ENCODE measurements around the gene JAML. TPM values are rescaled to one million over a fixed set of nuclear protein-coding genes. Genes with fewer than 3 reads are reported as not detected.
A peak's percentile ranks its signal among the peaks of the same experiment; 100 is the strongest.

Gene JAML
- total RNA-seq, 1 donor from 2014 or later = 0.09 TPM

DNA sequence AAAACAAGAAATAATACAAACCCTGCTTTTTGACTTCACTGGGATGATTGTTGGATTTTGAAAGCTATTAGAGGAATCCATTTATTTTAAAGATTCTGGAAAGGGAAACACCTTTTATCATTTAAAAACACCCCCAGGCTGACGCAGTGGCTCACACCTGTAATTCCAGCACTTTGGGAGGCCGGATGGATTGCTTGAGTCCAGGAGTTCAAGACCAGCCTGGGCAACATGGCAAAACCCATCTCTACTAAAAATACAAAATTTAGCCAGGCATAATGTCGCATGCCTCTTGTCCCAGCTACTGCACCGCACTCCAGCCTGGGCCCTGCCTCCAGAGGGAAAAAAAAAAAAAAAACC, 48.1 kb downstream of the JAML start:
- Histone ChIP-seq H3K9ac (no peak overlapping the region), H4K20me1 (ENCODE audit: low read depth) (no peaks in the 10 kb centered on the region), H3K27me3 (peaks cover 46% of the 10 kb centered on the region), H3K4me3 (peak overlapping the region; percentile 81), H3K4me2 (peak overlapping the region; percentile 92), H3K27ac (no peak overlapping the region), H3K79me2 (ENCODE audit: low read depth) (no peaks in the 10 kb centered on the region), H3F3A (ENCODE audit: low read depth) (peaks cover 20% of the 10 kb centered on the region), H3K4me1 (peaks cover 27% of the 10 kb centered on the region), H3K36me3 (no peaks in the 10 kb centered on the region), H2AFZ (replicated peaks) (peak overlapping the region; percentile 100), H3K9me3 (ENCODE audit: low read depth) (no peaks in the 10 kb centered on the region)
- no peak for DNase-seq (ENCODE audit: low spot score)
- Mint-ChIP-seq H3K27me3 (ENCODE audit: insufficient read depth, low read depth) (peaks cover 21% of the 10 kb centered on the region), H3K9me3 (no peaks in the 10 kb centered on the region), H3K27ac (no peak overlapping the region), H3K36me3 (no peaks in the 10 kb centered on the region), H3K4me1 (peaks cover 41% of the 10 kb centered on the region), H3K4me3 (peak overlapping the region; percentile 83)
- TF ChIP-seq, protein P1, sequence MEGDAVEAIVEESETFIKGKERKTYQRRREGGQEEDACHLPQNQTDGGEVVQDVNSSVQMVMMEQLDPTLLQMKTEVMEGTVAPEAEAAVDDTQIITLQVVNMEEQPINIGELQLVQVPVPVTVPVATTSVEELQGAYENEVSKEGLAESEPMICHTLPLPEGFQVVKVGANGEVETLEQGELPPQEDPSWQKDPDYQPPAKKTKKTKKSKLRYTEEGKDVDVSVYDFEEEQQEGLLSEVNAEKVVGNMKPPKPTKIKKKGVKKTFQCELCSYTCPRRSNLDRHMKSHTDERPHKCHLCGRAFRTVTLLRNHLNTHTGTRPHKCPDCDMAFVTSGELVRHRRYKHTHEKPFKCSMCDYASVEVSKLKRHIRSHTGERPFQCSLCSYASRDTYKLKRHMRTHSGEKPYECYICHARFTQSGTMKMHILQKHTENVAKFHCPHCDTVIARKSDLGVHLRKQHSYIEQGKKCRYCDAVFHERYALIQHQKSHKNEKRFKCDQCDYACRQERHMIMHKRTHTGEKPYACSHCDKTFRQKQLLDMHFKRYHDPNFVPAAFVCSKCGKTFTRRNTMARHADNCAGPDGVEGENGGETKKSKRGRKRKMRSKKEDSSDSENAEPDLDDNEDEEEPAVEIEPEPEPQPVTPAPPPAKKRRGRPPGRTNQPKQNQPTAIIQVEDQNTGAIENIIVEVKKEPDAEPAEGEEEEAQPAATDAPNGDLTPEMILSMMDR (IDR thresholded peaks at IDR 0.05) = no peak
- TF ChIP-seq EZH2phosphoT487 (IDR thresholded peaks at IDR 0.05) = no peak
- no peak for TF ChIP-seq EZH2 (IDR thresholded peaks at IDR 0.05)

DNA sequence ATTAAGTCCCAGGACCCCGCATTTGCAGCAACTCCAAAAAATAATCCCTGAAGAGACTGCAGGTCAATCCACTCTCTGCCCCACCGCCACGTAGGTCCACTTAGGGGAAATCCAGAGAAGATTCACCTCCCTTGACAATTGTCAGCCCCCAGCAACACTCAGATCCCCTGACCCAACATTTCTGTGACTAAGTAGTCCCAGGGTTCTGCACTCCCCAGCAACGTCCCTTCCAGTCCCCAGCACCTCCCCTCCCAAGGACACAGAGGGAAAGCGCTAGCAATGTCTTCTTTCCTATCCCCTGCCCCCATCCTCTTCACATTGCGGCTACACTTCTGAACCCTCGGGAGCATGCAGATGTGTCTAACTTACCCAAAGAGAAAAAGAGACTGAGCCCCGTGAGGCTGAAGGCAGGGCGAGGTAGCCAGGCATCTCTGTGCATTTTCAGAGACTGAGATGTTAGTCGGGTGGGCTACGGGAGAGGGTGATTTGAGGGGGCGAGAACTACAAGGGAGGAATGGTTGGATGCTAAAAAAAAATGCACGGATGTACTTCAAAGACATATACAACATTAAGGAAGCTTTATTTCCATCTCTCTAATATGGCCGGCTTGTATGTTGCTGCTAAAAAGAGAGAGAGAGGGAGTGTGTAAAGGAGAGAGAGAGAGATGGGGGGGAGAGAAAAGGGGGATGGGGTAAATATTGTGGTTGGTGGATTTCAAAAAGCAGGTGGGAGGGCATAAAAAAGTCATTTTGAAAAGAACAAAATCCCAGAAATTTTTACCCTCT, 48.6 kb downstream of the JAML start, which contains the start of gene SCN2B:
Gene SCN2B (minus strand): TSS at position 647 of the 785 bp plus-strand sequence. CDS start 208 bp downstream, at position 439.
- peak within 1 kb of the TSS; percentile 81 for H3K4me3 ChIP-seq
- H3K79me2 ChIP-seq (ENCODE audit: low read depth) = no peaks in the 10 kb centered on the region
- TF ChIP-seq, protein P1 (IDR thresholded peaks at IDR 0.05) = peak; percentile 2
- TF ChIP-seq EZH2 (IDR thresholded peaks at IDR 0.05) = no peak
- TF ChIP-seq EZH2phosphoT487 (IDR thresholded peaks at IDR 0.05) = no peak
- no peaks in the 10 kb centered on the region for H3K9me3 ChIP-seq (ENCODE audit: low read depth)
- Mint-ChIP-seq H3K9me3 (no peaks in the 10 kb centered on the region), H3K4me1 (peaks cover 42% of the 10 kb centered on the region), H3K27ac (peak within 1 kb of the TSS; percentile 61), H3K27me3 (ENCODE audit: insufficient read depth, low read depth) (peaks cover 25% of the 10 kb centered on the region), H3K4me3 (peak within 1 kb of the TSS; percentile 83), H3K36me3 (no peaks in the 10 kb centered on the region)
- H3K4me1 ChIP-seq = peaks cover 30% of the 10 kb centered on the region
- no peak for DNase-seq (ENCODE audit: low spot score)
- H3K9ac ChIP-seq = no peak within 1 kb of the TSS
- peaks cover 51% of the 10 kb centered on the region for H3K27me3 ChIP-seq
- H3F3A ChIP-seq (ENCODE audit: low read depth) = peaks cover 20% of the 10 kb centered on the region
- H2AFZ ChIP-seq (replicated peaks) = peak within 1 kb of the TSS; percentile 100
- H3K27ac ChIP-seq = no peak within 1 kb of the TSS
- no peaks in the 10 kb centered on the region for H4K20me1 ChIP-seq (ENCODE audit: low read depth)
- no peaks in the 10 kb centered on the region for H3K36me3 ChIP-seq
- H3K4me2 ChIP-seq = peak within 1 kb of the TSS; percentile 92

DNA sequence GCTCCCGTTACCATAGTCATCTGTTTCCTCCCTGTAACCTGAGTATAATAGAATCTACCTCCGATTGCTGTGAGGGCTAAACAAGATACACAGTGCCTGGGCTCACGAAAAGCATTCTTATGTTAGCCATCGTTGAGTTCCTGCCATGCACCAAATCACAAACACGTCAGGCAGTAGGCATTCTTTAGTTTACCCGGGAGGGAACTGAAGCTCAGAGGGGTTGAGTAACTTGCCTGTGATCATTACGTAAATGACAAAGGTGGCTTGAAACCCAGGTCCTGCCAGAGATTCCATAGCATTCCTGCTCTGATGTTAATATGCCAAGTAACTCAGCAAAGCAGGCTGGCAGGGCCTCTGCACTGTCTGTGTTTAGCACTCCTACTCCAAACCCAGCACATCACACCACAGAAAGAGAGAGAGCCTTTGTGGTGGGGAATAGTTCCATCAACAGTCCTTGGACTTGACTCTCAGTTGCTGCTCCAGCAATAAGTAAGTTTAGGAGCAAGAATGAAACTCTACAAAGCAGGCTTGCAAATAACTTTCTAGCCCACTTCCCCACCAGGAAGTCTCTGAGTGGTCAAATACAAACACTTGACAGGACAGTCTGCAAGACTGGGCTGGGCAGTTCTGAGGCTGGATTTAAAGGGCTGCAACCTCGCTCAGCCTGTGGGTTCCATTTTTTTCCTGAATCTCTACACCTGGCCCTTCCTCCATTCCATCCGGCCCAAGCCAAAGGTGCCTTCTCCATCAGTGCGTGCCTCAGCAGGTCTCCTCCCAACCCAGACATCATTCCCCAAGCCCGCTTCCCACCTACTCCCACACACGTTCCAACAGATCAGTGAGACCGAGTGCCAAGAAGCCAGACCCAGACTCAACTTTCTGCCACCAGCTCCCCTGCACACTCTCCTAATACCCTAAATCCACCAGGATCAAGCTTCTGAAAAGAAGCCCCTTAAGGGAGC, 49.5 kb downstream of the JAML start:
- H3K9me3 Mint-ChIP-seq = no peaks in the 10 kb centered on the region
- peaks cover 59% of the 10 kb centered on the region for H3K27me3 ChIP-seq
- DNase-seq (ENCODE audit: low spot score) = no peak
- H3K27ac ChIP-seq = no peak overlapping the region
- H3K36me3 Mint-ChIP-seq = no peaks in the 10 kb centered on the region
- H3K27me3 Mint-ChIP-seq (ENCODE audit: insufficient read depth, low read depth) = peaks cover 32% of the 10 kb centered on the region
- peak overlapping the region; percentile 81 for H3K4me3 ChIP-seq
- peak overlapping the region; percentile 61 for H3K27ac Mint-ChIP-seq
- no peaks in the 10 kb centered on the region for H3K79me2 ChIP-seq (ENCODE audit: low read depth)
- H3K4me1 ChIP-seq = peaks cover 32% of the 10 kb centered on the region
- no peak overlapping the region for H3K9ac ChIP-seq
- no peaks in the 10 kb centered on the region for H3K36me3 ChIP-seq
- no peak for TF ChIP-seq EZH2phosphoT487 (IDR thresholded peaks at IDR 0.05)
- H3F3A ChIP-seq (ENCODE audit: low read depth) = peaks cover 20% of the 10 kb centered on the region
- H3K9me3 ChIP-seq (ENCODE audit: low read depth) = no peaks in the 10 kb centered on the region
- H2AFZ ChIP-seq (replicated peaks) = peak overlapping the region; percentile 100
- H3K4me1 Mint-ChIP-seq = peaks cover 37% of the 10 kb centered on the region
- H4K20me1 ChIP-seq (ENCODE audit: low read depth) = no peaks in the 10 kb centered on the region
- peak overlapping the region; percentile 83 for H3K4me3 Mint-ChIP-seq
- peak overlapping the region; percentile 92 for H3K4me2 ChIP-seq
